ENCODE data around the gene PHEX. TPM values are rescaled to one million over a fixed set of nuclear protein-coding genes. Genes with fewer than 3 reads are reported as not detected.

PHEX gene
- polyA plus RNA-seq, 3 donors: 0.03 TPM; not detected in 2

DNA sequence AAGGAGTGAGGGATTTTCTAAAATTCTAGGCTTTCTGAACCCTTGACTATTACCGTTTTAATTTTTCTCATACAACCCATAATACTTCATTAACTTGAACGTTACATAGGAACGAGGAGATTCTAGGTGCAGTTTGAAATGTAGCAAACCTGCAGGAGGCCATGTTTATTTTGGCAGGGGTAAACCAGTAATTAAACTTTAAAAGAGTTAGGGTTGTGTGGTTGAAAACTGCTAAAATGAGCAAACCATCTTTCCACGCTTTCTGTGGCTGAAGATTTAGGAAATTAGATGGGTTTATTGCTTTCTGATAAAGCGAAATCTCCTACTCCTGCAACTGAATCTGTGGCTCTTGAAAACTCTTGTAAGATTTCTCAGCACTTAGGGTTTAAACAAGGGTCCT is 1.7 kb downstream of the PHEX start:
- TF ChIP-seq, protein P1, sequence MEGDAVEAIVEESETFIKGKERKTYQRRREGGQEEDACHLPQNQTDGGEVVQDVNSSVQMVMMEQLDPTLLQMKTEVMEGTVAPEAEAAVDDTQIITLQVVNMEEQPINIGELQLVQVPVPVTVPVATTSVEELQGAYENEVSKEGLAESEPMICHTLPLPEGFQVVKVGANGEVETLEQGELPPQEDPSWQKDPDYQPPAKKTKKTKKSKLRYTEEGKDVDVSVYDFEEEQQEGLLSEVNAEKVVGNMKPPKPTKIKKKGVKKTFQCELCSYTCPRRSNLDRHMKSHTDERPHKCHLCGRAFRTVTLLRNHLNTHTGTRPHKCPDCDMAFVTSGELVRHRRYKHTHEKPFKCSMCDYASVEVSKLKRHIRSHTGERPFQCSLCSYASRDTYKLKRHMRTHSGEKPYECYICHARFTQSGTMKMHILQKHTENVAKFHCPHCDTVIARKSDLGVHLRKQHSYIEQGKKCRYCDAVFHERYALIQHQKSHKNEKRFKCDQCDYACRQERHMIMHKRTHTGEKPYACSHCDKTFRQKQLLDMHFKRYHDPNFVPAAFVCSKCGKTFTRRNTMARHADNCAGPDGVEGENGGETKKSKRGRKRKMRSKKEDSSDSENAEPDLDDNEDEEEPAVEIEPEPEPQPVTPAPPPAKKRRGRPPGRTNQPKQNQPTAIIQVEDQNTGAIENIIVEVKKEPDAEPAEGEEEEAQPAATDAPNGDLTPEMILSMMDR (IDR thresholded peaks at IDR 0.05): no peak
- Mint-ChIP-seq H3K4me3 (no peak overlapping the region), H3K27me3 (ENCODE audit: low read depth in 3 of 3) (peaks cover 0 to 5% (median 1%) of the 10 kb centered on the region in 3 donors), H3K27ac (no peak overlapping the region), H3K4me1 (peaks cover 2% of the 10 kb centered on the region), H3K9me3 (no peaks in the 10 kb centered on the region), H3K36me3 (no peaks in the 10 kb centered on the region)
- H2AFZ ChIP-seq (ENCODE audit: insufficient read depth, low read depth, low read length, poor library complexity, severe bottlenecking): no peak overlapping the region
- H3K4me2 ChIP-seq (replicated peaks; ENCODE audit: extremely low read depth, low read length, poor library complexity, severe bottlenecking): no peak overlapping the region
- no peaks in the 10 kb centered on the region for H4K20me1 ChIP-seq (ENCODE audit: insufficient read depth, low read length)
- H3K4me3 ChIP-seq (replicated peaks in 1 of 3; ENCODE audit: low read depth in 2 of 3, low read length in 3 of 3): no peak overlapping the region
- no peaks in the 10 kb centered on the region for H3K79me2 ChIP-seq (ENCODE audit: insufficient read depth, low read length)
- WGBS (ENCODE audit: insufficient coverage): no CpG with 5 or more reads among the region's 5 CpGs
- H3K27ac ChIP-seq (ENCODE audit: low read depth in 1 of 2, low read length in 2 of 2): no peak overlapping the region
- H3K36me3 ChIP-seq (replicated peaks in 1 of 2; ENCODE audit: control insufficient read depth in 1 of 2, insufficient read depth in 2 of 2, low read length in 2 of 2): no peaks in the 10 kb centered on the region
- DNase-seq: no peak
- intact Hi-C loops (cut with micrococcal nuclease): no loop called here
- H3K27me3 ChIP-seq (ENCODE audit: control insufficient read depth in 2 of 2, insufficient read depth in 2 of 2, low read length in 2 of 2): no peaks in the 10 kb centered on the region
- H3K9me3 ChIP-seq (replicated peaks in 1 of 2; ENCODE audit: control insufficient read depth in 1 of 2, insufficient read depth in 1 of 2, low read length in 2 of 2): no peaks in the 10 kb centered on the region
- no peak overlapping the region for H3K9ac ChIP-seq (ENCODE audit: insufficient read depth, low read length, poor library complexity, severe bottlenecking)
- H3K4me1 ChIP-seq (ENCODE audit: control insufficient read depth in 1 of 2, insufficient read depth in 2 of 2, low read length in 2 of 2): no peaks in the 10 kb centered on the region

DNA sequence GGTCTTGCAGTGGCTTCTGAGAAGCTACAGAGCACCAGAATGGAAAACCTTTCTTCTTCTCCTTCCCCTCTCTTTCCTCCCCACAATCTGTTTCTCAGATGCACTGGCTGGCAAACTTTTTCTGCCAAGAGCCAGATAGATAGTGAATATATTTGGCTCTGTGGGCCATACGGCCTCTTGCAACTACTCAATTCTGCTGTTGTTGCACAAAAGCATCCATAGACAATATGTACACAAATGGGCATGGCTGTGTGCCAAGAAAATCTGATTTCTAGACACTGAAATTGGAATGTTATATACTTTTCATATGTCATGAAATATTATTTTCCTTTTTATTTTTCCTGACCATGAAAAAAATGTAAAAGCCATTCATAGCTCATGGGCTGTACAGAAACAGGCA is 3.1 kb downstream of the PHEX start:
- no peak overlapping the region for H3K27ac Mint-ChIP-seq
- Histone ChIP-seq H3K9ac (ENCODE audit: insufficient read depth, low read length, poor library complexity, severe bottlenecking) (no peak overlapping the region), H3K27ac (ENCODE audit: low read depth in 1 of 2, low read length in 2 of 2) (no peak overlapping the region), H3K4me2 (replicated peaks; ENCODE audit: extremely low read depth, low read length, poor library complexity, severe bottlenecking) (no peak overlapping the region), H3K36me3 (replicated peaks in 1 of 2; ENCODE audit: control insufficient read depth in 1 of 2, insufficient read depth in 2 of 2, low read length in 2 of 2) (no peaks in the 10 kb centered on the region), H4K20me1 (ENCODE audit: insufficient read depth, low read length) (no peaks in the 10 kb centered on the region), H3K9me3 (replicated peaks in 1 of 2; ENCODE audit: control insufficient read depth in 1 of 2, insufficient read depth in 1 of 2, low read length in 2 of 2) (no peaks in the 10 kb centered on the region), H3K79me2 (ENCODE audit: insufficient read depth, low read length) (no peaks in the 10 kb centered on the region), H2AFZ (ENCODE audit: insufficient read depth, low read depth, low read length, poor library complexity, severe bottlenecking) (no peak overlapping the region), H3K4me3 (replicated peaks in 1 of 3; ENCODE audit: low read depth in 2 of 3, low read length in 3 of 3) (no peak overlapping the region), H3K27me3 (ENCODE audit: control insufficient read depth in 2 of 2, insufficient read depth in 2 of 2, low read length in 2 of 2) (no peaks in the 10 kb centered on the region), H3K4me1 (ENCODE audit: control insufficient read depth in 1 of 2, insufficient read depth in 2 of 2, low read length in 2 of 2) (no peaks in the 10 kb centered on the region)
- no CpG with 5 or more reads among the region's 1 CpG for WGBS (ENCODE audit: insufficient coverage)
- peaks cover 6% of the 10 kb centered on the region for H3K4me1 Mint-ChIP-seq
- intact Hi-C loops (cut with micrococcal nuclease): no loop called here
- H3K4me3 Mint-ChIP-seq: no peak overlapping the region
- DNase-seq: no peak
- peaks cover 0 to 3% (median 0%) of the 10 kb centered on the region in 7 donors for H3K9me3 Mint-ChIP-seq
- H3K36me3 Mint-ChIP-seq: no peaks in the 10 kb centered on the region
- TF ChIP-seq, protein P1 (IDR thresholded peaks at IDR 0.05): no peak
- H3K27me3 Mint-ChIP-seq (ENCODE audit: low read depth in 3 of 3): peaks cover 0 to 4% (median 0%) of the 10 kb centered on the region in 3 donors
